ACC112 (cell line): ENCODE measurements around the gene TM4SF18.

ENCODE experiments used
- H2AFZ ChIP-seq: fragments of 200-600 bp; sonication (generic); one replicate; pipeline ENCODE4 v1.6.0; 2017; ENCODE audit warnings: antibody characterized with exemption, low read length; ENCODE audit not compliant: unreplicated experiment
- H3K27ac ChIP-seq: fragments of 200-600 bp; sonication (generic); 2 replicates; pipeline ENCODE4 v1.5.1; 2014; ENCODE audit warnings: low read depth, mild to moderate bottlenecking, antibody characterized with exemption, low read length, moderate library complexity
- H3K27me3 ChIP-seq: fragments of 200-600 bp; sonication (generic); 2 replicates; pipeline ENCODE4 v1.6.1; 2014; ENCODE audit warnings: mild to moderate bottlenecking, antibody characterized with exemption, low read length, moderate library complexity, mixed read lengths; ENCODE audit not compliant: insufficient read depth
- H3K36me3 ChIP-seq: fragments of 200-600 bp; sonication (generic); 2 replicates; pipeline ENCODE4 v1.6.1; 2016; ENCODE audit warnings: mild to moderate bottlenecking, antibody characterized with exemption, low read length, moderate library complexity, mixed read lengths; ENCODE audit not compliant: insufficient read depth
- H3K4me1 ChIP-seq: fragments of 200-600 bp; sonication (generic); one replicate; pipeline ENCODE4 v1.6.1; 2016; ENCODE audit warnings: low read length, mixed read lengths; ENCODE audit not compliant: insufficient read depth, unreplicated experiment, control insufficient read depth
- H3K4me3 ChIP-seq: fragments of 200-600 bp; sonication (generic); 2 replicates; pipeline ENCODE4 v1.5.1; 2014; ENCODE audit warnings: mild to moderate bottlenecking, low read depth, low read length
- H3K79me2 ChIP-seq: fragments of 200-600 bp; sonication (generic); one replicate; pipeline ENCODE4 v1.6.0; 2016; ENCODE audit warnings: low read length; ENCODE audit not compliant: control insufficient read depth, unreplicated experiment, insufficient read depth

Gene TM4SF18

DNA sequence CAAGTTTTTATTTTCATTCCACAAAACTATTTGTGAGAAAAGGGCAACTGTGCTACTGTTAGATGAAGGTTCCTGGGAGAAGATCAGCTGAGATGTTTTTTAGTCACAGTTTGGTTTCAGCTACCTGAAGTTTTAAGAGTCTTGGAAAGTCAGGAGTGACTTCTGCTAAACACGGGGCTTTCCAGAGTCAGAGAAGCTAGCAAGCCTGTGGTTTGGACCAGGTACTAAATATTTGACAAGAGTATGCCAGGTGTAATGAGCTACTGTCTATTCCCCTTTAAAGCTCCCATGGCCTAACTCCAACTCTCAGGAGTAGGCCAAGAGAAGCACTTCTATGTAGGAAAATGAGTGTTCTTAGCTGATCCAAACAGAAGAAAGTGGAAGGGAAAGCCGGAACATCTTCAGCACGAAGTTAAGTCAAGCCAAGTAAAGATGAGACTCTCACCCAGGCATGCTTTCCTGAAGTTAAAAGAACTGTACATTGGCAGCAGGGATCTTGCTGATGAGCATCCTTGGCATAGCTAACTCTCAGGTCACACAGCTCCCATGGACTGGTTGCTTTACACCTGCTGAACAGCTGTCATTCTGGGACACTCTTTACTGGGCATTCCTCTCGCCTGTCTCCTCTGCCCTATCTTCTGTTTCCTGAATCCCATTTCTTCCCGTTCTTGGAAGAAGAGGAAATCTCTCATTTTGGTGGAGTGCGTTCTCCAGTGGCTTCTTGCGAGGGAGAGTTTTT is 22.5 kb downstream of the TM4SF18 start:
- H2AFZ ChIP-seq = no peak overlapping the region
- H3K4me1 ChIP-seq = peaks cover 17% of the 10 kb centered on the region
- no peaks in the 10 kb centered on the region for H3K27me3 ChIP-seq

GRCh38 chr3:149307435-149307783 is 26.0 kb downstream of the TM4SF18 start:
- H3K27me3 ChIP-seq = no peaks in the 10 kb centered on the region
- H3K36me3 ChIP-seq = no peaks in the 10 kb centered on the region
- H3K4me3 ChIP-seq = no peak overlapping the region
- H3K27ac ChIP-seq = no peak overlapping the region
- no peaks in the 10 kb centered on the region for H3K79me2 ChIP-seq
- H2AFZ ChIP-seq = no peak overlapping the region
- H3K4me1 ChIP-seq = no peaks in the 10 kb centered on the region

More for the DNA sequence above, 22.5 kb downstream of the TM4SF18 start:
- Histone ChIP-seq H3K79me2 (no peaks in the 10 kb centered on the region), H3K4me3 (no peak overlapping the region), H3K36me3 (no peaks in the 10 kb centered on the region), H3K27ac (no peak overlapping the region)

- Histone ChIP-seq H3K4me1 (no peaks in the 10 kb centered on the region), H3K4me3 (no peak overlapping the region), H3K36me3 (no peaks in the 10 kb centered on the region), H3K27ac (no peak overlapping the region), H3K79me2 (no peaks in the 10 kb centered on the region), H3K27me3 (no peaks in the 10 kb centered on the region), H2AFZ (no peak overlapping the region)
These were observed 26.5 kb downstream of the TM4SF18 start for GRCh38 chr3:149306751-149307434.

DNA sequence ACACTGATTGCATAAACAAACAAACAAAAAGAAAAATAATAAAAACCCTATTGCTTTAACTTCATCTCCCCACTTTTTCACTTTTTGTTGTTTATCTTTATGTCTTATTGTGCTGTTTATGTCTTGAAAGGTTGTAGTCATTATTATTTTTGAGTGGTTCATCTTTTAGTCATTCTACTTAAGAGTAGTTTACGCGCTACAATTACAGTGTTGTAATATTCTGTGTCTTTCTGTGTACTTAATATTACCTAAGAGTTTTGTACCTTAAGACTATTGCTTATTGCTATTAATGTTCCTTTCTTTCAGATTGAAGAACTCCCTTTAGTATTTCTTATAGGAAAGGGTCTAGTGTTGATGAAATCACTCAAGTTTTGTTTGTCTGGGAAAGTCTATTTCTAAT is 28.1 kb downstream of the TM4SF18 start:
- Histone ChIP-seq H3K27me3 (no peaks in the 10 kb centered on the region), H3K4me3 (no peak overlapping the region), H3K27ac (no peak overlapping the region), H3K36me3 (no peaks in the 10 kb centered on the region), H2AFZ (no peak overlapping the region), H3K79me2 (no peaks in the 10 kb centered on the region), H3K4me1 (peaks cover 6% of the 10 kb centered on the region)

- Histone ChIP-seq H2AFZ (peak overlapping the region; percentile 31), H3K36me3 (no peaks in the 10 kb centered on the region), H3K27ac (peak overlapping the region; percentile 94), H3K4me1 (peaks cover 35% of the 10 kb centered on the region), H3K4me3 (no peak overlapping the region), H3K27me3 (no peaks in the 10 kb centered on the region), H3K79me2 (no peaks in the 10 kb centered on the region)
These were observed 33.3 kb downstream of the TM4SF18 start for GRCh38 chr3:149299938-149300801.

GRCh38 chr3:149296972-149297371 is 36.5 kb downstream of the TM4SF18 start:
- Histone ChIP-seq H3K4me1 (peaks cover 35% of the 10 kb centered on the region), H3K79me2 (no peaks in the 10 kb centered on the region), H3K36me3 (no peaks in the 10 kb centered on the region), H3K27ac (peak overlapping the region; percentile 94; the same call in 1 of the 2 replicates), H2AFZ (no peak overlapping the region), H3K27me3 (no peaks in the 10 kb centered on the region), H3K4me3 (no peak overlapping the region)

DNA sequence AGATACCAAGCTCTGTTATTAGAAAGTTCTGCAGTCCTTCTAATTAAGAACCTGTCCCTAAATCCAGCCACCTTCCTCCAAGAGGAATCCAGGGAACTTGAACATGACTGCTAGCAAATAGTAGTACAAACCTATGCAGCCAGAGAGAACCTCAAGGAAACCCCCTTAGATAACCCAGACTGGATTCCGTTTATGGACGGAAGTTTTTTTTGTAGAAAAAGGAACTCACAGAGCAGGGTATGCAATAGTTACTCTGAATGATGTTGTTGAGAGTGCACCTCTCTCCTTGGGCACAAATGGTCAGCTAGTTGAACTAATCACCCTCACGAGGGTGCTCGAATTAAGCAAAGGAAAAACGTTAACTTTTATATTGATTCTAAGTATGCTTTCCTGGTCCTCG is 40.8 kb downstream of the TM4SF18 start:
- Histone ChIP-seq H3K27ac (no peak overlapping the region), H2AFZ (no peak overlapping the region), H3K4me1 (peaks cover 4% of the 10 kb centered on the region), H3K27me3 (no peaks in the 10 kb centered on the region), H3K4me3 (no peak overlapping the region), H3K36me3 (no peaks in the 10 kb centered on the region), H3K79me2 (no peaks in the 10 kb centered on the region)

DNA sequence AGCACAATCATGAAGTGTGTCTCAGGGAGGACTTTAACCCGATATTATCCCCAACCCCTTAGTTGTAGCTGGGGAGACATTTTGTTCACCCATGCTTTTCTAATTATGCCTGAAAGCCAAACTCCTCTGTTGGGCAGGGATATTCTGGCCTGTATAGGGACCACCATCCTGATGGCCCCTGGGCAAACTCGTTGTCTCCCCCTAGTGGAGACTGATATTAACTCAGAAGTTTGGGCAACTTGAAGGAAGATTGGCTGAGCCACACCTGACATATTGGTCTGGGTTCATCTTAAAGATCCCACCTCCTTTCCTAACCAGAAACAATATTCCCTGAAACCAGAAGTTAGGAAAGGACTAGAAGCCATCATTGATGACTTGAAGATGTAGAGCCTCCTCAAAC is 42.3 kb downstream of the TM4SF18 start:
- Histone ChIP-seq H3K79me2 (no peaks in the 10 kb centered on the region), H3K27ac (no peak overlapping the region)

GRCh38 chr3:149288655-149289054 is 44.8 kb downstream of the TM4SF18 start:
- Histone ChIP-seq H2AFZ (no peak overlapping the region), H3K79me2 (no peaks in the 10 kb centered on the region), H3K36me3 (no peaks in the 10 kb centered on the region), H3K4me3 (no peak overlapping the region), H3K27me3 (no peaks in the 10 kb centered on the region), H3K4me1 (no peaks in the 10 kb centered on the region), H3K27ac (no peak overlapping the region)

More for the DNA sequence above, 42.3 kb downstream of the TM4SF18 start:
- Histone ChIP-seq H3K4me3 (no peak overlapping the region), H2AFZ (no peak overlapping the region), H3K27me3 (no peaks in the 10 kb centered on the region), H3K36me3 (no peaks in the 10 kb centered on the region), H3K4me1 (no peaks in the 10 kb centered on the region)

- no peaks in the 10 kb centered on the region for H3K36me3 ChIP-seq
- no peak overlapping the region for H3K27ac ChIP-seq
- H3K4me3 ChIP-seq = no peak overlapping the region
- H3K79me2 ChIP-seq = no peaks in the 10 kb centered on the region
- H3K4me1 ChIP-seq = no peaks in the 10 kb centered on the region
- no peaks in the 10 kb centered on the region for H3K27me3 ChIP-seq
- H2AFZ ChIP-seq = no peak overlapping the region
These were observed 49.4 kb downstream of the TM4SF18 start for GRCh38 chr3:149284034-149284433.
